NCI-H2029 treated with DMSO at 0.1 percent for 48 hours (cell line): ENCODE data around the gene SERPINB12.

Experiments used
- DNase-seq: peaks from one replicate; lab custom pipeline; 2025; lab: John Stamatoyannopoulos, UW

The SERPINB12 gene

DNA sequence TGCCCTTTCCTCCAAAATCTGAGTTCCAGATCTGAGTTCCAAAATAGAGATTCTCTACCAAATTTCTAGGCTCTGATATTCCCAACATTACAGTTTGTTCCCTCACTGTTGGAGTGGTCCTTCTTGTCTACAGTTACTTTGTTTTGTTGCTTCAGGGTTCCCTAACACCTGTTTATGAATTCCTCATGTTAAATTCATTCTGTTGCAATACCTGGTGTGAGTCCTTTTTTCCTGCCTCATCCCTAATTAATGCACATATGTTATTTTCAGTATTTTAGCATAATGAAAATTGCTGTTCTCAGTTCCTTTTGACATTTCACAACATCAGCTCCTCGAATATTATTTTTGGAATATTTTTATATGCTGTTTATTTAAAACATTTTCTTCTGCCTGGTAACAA, 61.2 kb downstream of the SERPINB12 start:
- no peak for DNase-seq

- no peak for DNase-seq
Observed at GRCh38 chr18:63603772-63604171, 61.6 kb downstream of the SERPINB12 start.

DNA sequence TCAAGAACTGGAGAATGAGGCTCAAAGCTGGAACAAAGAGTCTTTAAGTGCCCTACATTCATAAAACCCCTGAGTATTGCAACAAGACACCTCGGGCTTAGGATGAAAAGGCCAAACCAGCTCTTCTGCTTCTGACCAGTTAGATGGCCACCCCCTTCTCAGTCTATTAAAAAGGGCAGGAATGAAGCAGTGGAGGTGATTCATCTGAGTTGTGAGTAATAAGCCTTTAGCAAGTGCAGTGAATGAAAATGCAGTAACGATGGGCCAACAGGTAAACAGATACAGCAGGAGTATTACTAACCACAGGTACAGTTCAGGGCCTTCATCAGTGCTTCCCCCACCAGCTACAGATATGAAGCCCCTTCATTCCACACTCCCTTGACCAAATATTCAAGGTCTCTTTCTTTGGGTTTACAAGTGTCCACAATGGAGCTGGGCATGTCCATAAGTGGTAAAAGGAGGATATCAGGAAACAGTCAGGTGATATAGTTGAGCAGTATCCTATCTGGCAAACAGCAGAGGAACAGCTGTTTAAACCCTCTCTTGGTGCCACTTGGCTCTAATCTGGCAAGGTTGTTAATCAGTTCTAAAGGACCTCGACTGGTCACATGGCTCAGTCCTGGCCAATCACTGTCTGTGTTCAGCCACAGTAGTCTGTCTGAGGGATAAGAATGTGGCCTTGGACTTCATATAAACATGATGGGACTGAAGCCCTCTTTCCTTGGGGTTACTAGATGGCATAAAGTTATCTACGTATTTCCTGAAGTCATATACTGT, 62.8 kb downstream of the SERPINB12 start:
- DNase-seq, result peak; percentile 82

- DNase-seq, result no peak
Observed at GRCh38 chr18:63606526-63606925, 64.4 kb downstream of the SERPINB12 start.

DNA sequence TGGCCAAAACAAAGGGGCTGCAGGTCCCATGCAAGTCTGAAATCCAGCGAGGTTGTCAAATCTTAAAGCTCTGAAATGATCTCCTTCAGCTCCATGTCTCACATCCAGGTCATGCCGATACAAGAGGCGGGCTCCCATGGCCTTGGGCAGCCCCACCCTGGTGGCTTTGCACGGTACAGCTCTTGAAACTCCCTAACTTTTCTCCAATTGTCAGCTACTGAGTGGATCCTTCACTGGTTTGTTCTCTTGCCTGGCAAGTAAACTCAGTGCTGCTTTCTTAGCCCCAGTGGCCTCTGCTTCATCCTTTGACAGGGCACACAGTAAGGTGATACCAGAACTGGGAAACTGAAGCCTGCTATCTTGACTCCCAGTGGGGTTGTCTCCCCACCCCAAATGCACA, 71.3 kb downstream of the SERPINB12 start:
- no peak for DNase-seq

DNA sequence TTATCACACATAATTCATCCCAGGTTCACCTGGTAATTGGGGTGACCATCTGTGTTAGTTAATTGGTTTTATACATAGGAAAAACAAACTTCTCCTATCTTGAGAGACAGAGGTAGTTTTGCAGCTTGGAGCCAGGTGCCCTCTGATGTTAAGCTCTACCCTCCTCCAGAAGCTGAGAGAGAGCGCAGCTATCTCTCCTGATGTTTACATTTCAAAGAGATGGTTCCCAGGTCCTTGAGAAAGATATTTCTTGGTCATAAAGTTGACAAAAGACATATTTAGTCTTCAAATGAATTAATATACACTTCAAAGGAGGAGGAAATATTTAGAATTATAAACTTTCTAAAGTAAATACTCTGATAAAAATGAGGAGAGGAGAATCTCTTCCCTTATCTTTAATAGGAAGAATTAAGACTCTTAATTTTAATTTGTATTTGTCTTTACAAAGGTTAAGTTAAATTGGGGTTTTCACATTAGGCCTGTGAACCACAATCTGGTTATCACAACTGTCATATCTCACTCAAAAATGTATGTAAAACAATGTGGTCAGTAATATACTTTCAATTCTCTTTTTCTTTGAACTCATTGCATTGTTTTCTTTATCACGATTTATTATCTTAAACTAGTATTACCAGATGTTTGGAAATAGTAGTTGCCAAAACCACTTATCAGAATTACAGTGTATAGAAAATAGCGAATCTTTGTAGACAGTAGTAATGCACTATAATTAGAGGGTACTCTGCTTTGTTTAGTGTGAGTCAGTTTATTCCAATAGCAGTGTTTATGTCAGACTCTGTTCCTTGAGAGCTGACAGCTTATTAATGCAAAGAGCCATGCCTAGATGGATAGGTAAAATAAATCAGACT, 75.1 kb downstream of the SERPINB12 start:
- no peak for DNase-seq

DNA sequence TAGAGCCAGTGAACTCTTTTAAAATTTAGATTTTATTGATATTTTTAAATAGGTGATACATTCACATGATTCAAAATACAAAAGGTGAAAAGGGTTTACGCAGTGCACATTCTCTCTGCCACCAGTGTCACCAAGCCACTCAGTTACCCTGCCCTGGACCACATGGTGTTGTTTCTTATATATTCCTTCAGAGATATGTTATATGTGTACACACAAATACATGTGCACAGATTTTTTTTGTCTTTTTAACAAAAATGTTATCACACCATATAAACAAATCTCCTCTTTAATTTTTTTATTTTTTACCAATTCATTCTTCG, 75.7 kb downstream of the SERPINB12 start:
- no peak for DNase-seq
